ENCODE results near the gene EML1. TPM values are rescaled to one million over a fixed set of nuclear protein-coding genes. Genes with fewer than 3 reads are reported as not detected.

The EML1 gene
- total RNA-seq, 4 donors from 2014 or later: 92.3 to 131 (median 119) TPM

DNA sequence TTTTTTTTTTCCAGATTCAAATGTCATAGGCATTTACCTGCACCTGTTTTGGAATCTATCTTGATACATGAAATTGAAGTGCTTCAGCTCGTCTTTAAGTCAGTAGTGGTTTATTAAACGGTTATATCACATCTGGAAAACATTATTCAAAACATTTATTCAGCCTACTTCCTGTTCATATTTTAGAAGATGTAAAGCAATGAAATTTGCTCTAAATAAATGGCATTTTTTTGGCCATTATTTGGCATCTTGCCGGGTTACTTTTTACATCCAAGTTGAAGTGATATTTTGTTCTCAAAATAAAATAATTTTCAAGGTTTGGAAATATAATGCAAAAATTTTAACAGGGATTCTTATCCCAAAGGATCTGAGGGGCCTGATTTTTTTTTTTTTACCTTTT, 103.1 kb downstream of the EML1 start:
- H3K36me3 ChIP-seq: peaks cover 0 to 34% (median 21%) of the 10 kb centered on the region in 4 donors
- no peaks in the 10 kb centered on the region for H3K27me3 ChIP-seq
- 55% methylated on average over 3 of the region's 3 CpGs for WGBS
- no peaks in the 10 kb centered on the region for H3K4me1 ChIP-seq
- intact Hi-C loops (cut with DNase I): no loop called here
- TF ChIP-seq POLR2AphosphoS5 (IDR thresholded peaks at IDR 0.05) (no peak), EP300 (IDR thresholded peaks at IDR 0.05) (no peak), POLR2A (IDR thresholded peaks at IDR 0.05; ENCODE audit: low read depth) (no peak)
- TF ChIP-seq, protein P1, sequence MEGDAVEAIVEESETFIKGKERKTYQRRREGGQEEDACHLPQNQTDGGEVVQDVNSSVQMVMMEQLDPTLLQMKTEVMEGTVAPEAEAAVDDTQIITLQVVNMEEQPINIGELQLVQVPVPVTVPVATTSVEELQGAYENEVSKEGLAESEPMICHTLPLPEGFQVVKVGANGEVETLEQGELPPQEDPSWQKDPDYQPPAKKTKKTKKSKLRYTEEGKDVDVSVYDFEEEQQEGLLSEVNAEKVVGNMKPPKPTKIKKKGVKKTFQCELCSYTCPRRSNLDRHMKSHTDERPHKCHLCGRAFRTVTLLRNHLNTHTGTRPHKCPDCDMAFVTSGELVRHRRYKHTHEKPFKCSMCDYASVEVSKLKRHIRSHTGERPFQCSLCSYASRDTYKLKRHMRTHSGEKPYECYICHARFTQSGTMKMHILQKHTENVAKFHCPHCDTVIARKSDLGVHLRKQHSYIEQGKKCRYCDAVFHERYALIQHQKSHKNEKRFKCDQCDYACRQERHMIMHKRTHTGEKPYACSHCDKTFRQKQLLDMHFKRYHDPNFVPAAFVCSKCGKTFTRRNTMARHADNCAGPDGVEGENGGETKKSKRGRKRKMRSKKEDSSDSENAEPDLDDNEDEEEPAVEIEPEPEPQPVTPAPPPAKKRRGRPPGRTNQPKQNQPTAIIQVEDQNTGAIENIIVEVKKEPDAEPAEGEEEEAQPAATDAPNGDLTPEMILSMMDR (IDR thresholded peaks at IDR 0.05): no peak
- no peak overlapping the region for H3K27ac ChIP-seq (replicated peaks in 1 of 4)
- no peaks in the 10 kb centered on the region for H3K9me3 ChIP-seq
- H3K4me3 ChIP-seq: no peak overlapping the region
- DNase-seq (ENCODE audit: extremely low spot score): no peak

DNA sequence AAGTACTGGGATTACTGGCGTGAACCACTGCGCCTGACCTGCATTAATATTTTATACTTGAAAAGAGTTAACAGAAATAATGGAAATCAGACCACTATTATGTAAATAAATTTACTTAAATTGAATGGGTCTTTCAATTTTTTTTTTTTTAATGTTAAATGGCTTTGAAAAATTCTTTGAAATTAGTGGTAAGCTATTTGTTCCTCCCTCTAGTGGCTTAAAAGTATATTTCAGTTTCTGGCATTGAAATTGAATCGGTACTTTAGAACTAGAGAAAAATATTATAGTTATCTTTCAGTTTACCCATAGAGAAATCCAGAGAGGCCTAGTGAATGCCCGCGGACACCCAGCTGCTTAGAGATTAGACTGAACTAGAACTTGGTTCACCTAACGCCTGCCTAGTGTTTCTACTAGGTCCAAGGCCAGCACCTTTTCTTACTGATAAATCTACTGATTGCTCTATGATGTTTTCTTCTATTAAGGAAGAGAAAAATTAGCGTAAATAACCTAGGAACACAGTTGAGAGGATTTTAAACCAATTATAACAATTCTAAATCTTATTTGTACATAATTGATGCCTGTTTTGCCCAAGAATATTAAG, 106.5 kb downstream of the EML1 start:
- no peak overlapping the region for H3K27ac ChIP-seq (replicated peaks in 1 of 4)
- H3K27me3 ChIP-seq: no peaks in the 10 kb centered on the region
- no peaks in the 10 kb centered on the region for H3K4me1 ChIP-seq
- WGBS: 72% methylated on average over 7 of the region's 7 CpGs
- no peaks in the 10 kb centered on the region for H3K9me3 ChIP-seq
- TF ChIP-seq EP300 (IDR thresholded peaks at IDR 0.05): no peak
- TF ChIP-seq, protein P1 (IDR thresholded peaks at IDR 0.05): peak; percentile 34 to 68 (median 58)
- peak; percentile 39 for DNase-seq (ENCODE audit: extremely low spot score)
- peaks cover 0 to 61% (median 41%) of the 10 kb centered on the region in 4 donors for H3K36me3 ChIP-seq
- intact Hi-C loops (cut with DNase I): no loop called here
- no peak overlapping the region for H3K4me3 ChIP-seq

- Histone ChIP-seq H3K27me3 (no peaks in the 10 kb centered on the region), H3K9me3 (no peaks in the 10 kb centered on the region), H3K27ac (replicated peaks in 1 of 4) (no peak overlapping the region), H3K4me3 (no peak overlapping the region), H3K36me3 (peaks cover 14 to 83% (median 59%) of the 10 kb centered on the region in 4 donors), H3K4me1 (no peaks in the 10 kb centered on the region)
- no peak for DNase-seq (ENCODE audit: extremely low spot score)
- intact Hi-C loops (cut with DNase I): no loop called here
- TF ChIP-seq EP300 (IDR thresholded peaks at IDR 0.05): no peak
- TF ChIP-seq POLR2A (IDR thresholded peaks at IDR 0.05; ENCODE audit: low read depth): no peak
- TF ChIP-seq POLR2AphosphoS5 (IDR thresholded peaks at IDR 0.05): no peak
- TF ChIP-seq, protein P1 (IDR thresholded peaks at IDR 0.05): no peak
Observed at GRCh38 chr14:99902925-99903324, 109.7 kb downstream of the EML1 start.

DNA sequence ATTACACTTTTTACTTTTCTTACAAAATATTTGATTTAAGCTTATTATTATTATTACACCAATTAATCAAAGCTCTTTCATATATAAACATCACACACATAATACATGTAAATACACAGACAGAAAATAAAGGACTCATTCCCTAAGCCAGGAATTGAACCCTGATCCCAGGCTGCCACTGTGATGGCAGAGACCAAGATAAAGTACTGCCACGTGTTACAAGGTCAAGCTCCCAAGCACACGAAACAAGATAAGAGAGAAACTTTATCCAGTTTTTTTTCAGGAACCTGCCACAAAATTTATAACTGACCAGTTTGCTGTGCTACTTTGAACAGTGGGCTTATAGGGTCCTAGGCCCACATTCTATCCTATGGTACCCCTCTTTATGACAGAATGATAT, 111.3 kb downstream of the EML1 start:
- H3K27ac ChIP-seq (replicated peaks in 1 of 4): no peak overlapping the region
- WGBS: 77% methylated on average over 2 of the region's 2 CpGs
- H3K4me3 ChIP-seq: no peak overlapping the region
- TF ChIP-seq, protein P1 (IDR thresholded peaks at IDR 0.05): no peak
- TF ChIP-seq EP300 (IDR thresholded peaks at IDR 0.05) (no peak), POLR2AphosphoS5 (IDR thresholded peaks at IDR 0.05) (no peak), POLR2A (IDR thresholded peaks at IDR 0.05; ENCODE audit: low read depth) (no peak)
- no peaks in the 10 kb centered on the region for H3K27me3 ChIP-seq
- intact Hi-C loops (cut with DNase I): no loop called here
- DNase-seq (ENCODE audit: extremely low spot score): peak; percentile 29
- no peaks in the 10 kb centered on the region for H3K9me3 ChIP-seq
- peaks cover 15 to 89% (median 70%) of the 10 kb centered on the region in 4 donors for H3K36me3 ChIP-seq
- H3K4me1 ChIP-seq: no peaks in the 10 kb centered on the region

DNA sequence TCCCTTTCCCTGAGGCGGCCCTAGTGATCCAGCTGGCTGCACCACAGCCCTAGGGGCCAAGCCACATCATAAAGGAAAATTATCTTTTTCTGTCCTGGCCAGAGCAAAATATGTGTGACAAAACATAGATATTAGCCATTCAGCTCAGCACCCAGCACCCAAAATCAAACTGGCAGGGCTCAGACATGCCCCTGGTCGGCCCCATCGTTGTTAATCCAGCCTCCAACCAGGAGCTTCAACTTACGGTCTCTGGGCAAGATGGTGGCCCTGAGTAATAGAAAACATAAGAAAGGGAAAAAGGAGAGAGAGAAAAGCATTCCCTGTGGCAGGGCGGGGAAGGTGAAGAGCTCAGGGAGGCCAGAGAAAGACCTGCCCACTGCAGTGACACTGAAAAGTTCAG, 111.9 kb downstream of the EML1 start:
- TF ChIP-seq, protein P1 (IDR thresholded peaks at IDR 0.05): no peak
- TF ChIP-seq POLR2AphosphoS5 (IDR thresholded peaks at IDR 0.05) (no peak), POLR2A (IDR thresholded peaks at IDR 0.05; ENCODE audit: low read depth) (no peak), EP300 (IDR thresholded peaks at IDR 0.05) (no peak)
- Histone ChIP-seq H3K4me1 (no peaks in the 10 kb centered on the region), H3K9me3 (no peaks in the 10 kb centered on the region), H3K36me3 (peaks cover 21 to 96% (median 76%) of the 10 kb centered on the region in 4 donors), H3K4me3 (no peak overlapping the region), H3K27me3 (no peaks in the 10 kb centered on the region), H3K27ac (replicated peaks in 1 of 4) (no peak overlapping the region)
- intact Hi-C loops (cut with DNase I): no loop called here
- DNase-seq (ENCODE audit: extremely low spot score): peak; percentile 55
- 91% methylated on average over 5 of the region's 5 CpGs for WGBS

All from esophagus muscularis mucosa (tissue), 4 donors.